Left lobe of liver (tissue), 2 donors: ENCODE measurements around the gene DDC. TPM values are rescaled to one million over a fixed set of nuclear protein-coding genes. Genes with fewer than 3 reads are reported as not detected.

Source experiments
- ATAC-seq: fragments of 200-7000 bp; cut with Tn5 transposase; one replicate; pipeline ENCODE4 v1.9.1; 2020; ENCODE audit warnings: mild to moderate bottlenecking, moderate library complexity
- DNase-seq: peaks from one replicate; pipeline ENCODE4 v3.0.0-alpha.2; 2020; ENCODE audit warnings: low spot score
- total RNA-seq: library from RNA; stranded (reverse); gene quantifications from one replicate; pipeline ENCODE4 v1.2.1, GENCODE V29; 2021
- donor health status: DM: no; HTN: no; CAD: no; lungs with moderate emphysema.
- donor health status: DM: no; HTN: yes; CAD: no.

The DDC gene
- total RNA-seq, 1 donor from 2014 or later: 48.6 TPM

- DNase-seq (no peak), ATAC-seq (no peak)
Measured at GRCh38 chr7:50491943-50492342, 73.3 kb downstream of the DDC start.

DNA sequence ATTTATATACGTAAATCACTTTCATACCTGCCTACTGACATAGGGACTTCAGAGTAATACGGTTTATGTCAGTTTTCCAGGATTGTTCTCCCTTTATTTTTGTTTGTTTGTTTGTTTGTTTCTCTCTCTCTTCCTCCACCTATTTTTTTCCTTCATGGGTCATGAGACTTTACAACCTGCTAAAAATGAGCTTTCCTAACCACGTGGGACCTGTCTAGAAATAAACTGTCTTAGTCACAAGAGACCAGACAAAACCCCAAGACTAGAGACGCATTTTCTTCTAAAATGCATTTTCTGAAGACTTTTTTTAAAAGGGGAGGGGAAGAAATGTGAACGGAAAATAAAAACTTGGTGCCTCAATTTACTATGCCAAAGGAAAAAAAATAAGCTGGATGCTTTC is 74.0 kb downstream of the DDC start:
- no peak for DNase-seq
- ATAC-seq: no peak

GRCh38 chr7:50488379-50488778 is 76.8 kb downstream of the DDC start:
- ATAC-seq (no peak), DNase-seq (no peak)

DNA sequence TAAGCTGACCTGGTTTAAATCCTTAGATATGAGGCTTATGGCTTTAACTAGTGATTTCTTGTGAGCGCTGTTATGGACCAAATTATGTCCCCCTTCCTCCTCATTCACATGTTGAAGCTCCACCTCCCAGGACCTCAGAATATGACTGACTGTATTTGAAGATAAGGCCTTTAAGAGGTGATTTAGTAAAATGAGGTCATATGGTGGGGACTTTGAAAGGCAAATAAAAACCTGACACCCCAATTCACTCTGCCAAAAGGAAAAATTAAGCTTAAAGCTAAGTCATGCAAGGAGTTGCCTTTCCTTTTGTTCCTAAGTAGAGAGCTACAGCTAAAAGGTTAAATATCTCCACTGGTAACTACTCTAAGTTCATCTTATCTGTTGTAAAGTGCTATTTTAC is 78.7 kb downstream of the DDC start:
- DNase-seq (no peak), ATAC-seq (no peak)

DNA sequence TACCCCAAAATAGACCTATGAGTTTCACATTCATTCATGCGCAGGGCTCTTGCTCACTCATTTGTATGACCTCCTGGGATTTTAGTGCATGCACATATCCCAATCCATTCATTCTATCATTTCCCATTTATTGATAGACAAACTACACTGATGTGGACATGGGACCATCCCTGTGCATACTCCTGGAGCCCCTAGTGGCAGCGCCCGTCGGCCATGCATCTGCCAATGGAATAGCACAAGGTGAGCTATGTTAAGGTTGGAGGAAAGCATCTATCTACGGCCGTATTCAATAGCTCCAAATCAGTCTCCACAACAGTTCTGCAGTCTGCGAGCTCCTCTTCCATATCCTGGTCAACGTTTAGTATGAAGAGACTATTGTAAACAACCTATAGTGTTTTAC is 83.3 kb downstream of the DDC start:
- no peak for DNase-seq
- no peak for ATAC-seq

- ATAC-seq (no peak), DNase-seq (no peak)
Measured at GRCh38 chr7:50480797-50481196, 84.4 kb downstream of the DDC start.

- ATAC-seq (no peak), DNase-seq (no peak)
Measured at GRCh38 chr7:50479743-50480517, 85.3 kb downstream of the DDC start.

DNA sequence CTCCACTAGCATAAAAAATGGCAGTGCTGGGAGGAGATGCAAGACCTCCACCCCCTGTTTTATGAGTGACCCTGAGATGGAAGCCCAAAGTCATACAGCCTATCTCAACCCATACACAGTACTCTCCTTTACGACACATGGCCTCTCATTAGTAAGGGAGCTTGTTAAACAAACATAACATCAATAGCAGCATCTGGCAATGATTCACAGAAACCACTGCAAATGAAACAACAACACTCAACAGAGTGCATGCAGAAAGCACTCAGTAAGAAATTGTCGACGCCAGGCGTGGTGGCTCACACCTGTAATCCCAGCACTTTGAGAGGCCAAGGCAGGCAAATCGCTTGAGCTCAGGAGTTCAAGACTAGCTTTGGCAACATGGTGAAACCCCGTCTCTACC is 87.6 kb downstream of the DDC start:
- DNase-seq (no peak), ATAC-seq (no peak)

DNA sequence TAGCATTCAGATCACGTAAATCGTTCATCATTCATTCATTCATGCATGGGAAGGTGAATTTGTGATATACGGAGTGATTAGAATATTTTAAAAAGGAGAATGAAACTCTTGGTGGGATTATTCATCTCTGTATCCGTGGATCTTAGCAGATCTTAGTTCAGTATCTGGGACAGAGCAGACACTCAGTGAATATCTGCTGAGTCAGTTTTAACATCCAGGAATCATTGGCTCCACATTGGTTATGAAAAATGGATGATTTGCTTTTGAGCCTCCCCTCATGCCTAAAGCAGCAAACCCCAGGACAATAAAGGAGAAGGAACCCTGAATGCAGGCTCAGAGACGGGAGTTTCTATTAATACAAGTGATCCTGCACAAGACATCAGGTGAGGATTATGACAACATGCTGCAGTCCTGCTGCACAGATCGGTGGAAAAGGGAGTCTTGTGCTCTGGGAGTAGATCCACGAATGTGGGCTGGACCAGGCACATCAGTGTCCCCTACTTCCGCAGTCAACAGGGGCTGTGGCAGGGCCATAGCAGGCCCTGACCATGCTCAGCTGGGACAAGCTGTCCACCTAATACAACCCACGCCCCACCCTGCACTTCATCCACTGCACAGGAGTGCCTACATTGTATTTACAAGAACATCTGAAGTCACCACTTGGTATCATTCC is 88.1 kb downstream of the DDC start:
- ATAC-seq (no peak), DNase-seq (no peak)

- DNase-seq: no peak
- ATAC-seq: no peak
Measured at GRCh38 chr7:50475340-50475739, 89.9 kb downstream of the DDC start.

- DNase-seq (peak; percentile 52), ATAC-seq (peak; percentile 92)
Measured at GRCh38 chr7:50474382-50475160, 90.6 kb downstream of the DDC start.

- DNase-seq: no peak
- ATAC-seq: no peak
Measured at GRCh38 chr7:50473531-50473930, 91.7 kb downstream of the DDC start.

DNA sequence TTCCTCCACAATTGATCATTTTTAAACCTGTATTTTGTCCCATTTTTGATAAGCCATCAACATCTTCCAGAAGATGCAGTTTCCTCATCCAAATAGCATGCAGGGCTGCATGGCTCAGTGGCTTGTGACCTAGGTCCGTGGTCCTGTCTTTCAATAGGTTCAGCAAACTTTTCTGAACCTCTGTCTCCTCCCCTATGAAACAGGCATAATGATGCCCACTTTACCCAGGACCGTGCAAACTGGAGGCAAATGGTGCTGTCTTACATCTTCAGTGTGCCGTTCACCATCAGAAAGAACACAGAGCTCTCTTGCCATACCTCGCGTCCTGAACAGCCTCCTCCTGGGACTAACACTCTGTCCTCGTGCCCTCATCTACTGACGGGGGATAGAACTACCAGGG is 92.8 kb downstream of the DDC start:
- ATAC-seq (no peak), DNase-seq (no peak)

DNA sequence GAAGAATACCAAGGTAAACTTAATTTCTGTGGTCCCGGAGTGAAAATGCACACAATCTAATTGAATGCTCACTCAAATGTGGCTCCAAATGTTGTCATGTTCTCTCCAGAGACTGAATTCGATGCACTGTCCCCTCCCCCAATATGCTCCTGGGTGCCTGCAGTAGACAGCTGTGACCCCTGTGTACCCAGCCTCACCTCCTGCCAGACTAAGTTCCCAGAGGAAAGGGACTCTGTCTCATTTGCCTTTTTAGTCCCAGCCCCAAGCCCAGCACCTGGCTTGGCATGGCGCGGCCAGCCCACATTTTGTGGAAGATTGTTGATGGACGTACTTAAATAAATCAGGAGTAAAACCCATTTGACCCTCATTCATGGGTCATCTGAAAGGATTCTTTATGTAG is 93.2 kb downstream of the DDC start:
- no peak for ATAC-seq
- DNase-seq: no peak

DNA sequence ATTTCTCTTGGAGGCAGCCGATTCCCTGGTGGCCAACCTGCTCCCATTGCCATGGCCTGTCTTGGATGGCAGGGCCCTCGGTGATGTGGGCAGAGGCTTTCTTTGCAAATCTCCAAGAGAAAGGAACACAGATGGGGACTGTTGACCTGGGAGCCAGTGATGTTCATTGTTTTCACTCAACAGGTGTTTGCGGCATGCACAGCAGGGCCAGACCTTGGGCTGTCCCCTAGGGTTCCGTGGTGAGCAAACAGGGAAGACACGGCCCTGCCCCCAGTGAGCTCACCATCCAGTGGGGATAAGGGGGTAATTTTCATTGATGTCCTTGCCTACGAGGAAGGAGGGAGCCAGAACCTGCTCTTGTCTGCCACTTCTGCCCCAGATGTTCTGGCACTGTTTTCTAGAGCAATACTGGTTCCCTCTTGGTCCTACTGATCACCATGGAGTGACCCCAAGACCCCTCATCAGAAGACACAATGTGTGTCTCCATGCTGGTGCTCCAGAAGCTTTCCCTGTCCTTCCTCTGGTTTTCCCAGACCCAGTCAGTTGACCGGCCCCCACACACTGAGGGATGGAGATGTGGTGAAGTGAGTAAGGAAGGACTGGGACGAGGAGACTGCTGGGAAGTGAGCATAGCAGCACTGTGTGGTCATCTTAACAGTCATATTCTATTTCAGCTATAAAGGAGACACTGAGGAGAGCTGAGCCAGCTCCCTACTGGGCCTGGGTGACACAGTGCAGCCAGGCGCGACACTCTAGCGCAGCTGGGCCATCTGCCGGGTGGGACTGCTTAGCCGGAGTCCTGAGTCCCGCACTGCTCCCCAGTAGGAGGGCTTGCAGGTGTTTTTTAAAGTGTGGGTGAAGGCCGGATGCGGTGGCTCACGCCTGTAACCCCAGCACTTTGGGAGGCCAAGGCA is 94.7 kb downstream of the DDC start:
- DNase-seq: no peak
- ATAC-seq: no peak

GRCh38 chr7:50469181-50469580 is 96.0 kb downstream of the DDC start:
- ATAC-seq (no peak), DNase-seq (no peak)

- peak; percentile 82 for DNase-seq
- ATAC-seq: peak; percentile 98
Measured at GRCh38 chr7:50467817-50468610, 97.2 kb downstream of the DDC start.

- ATAC-seq: no peak
- DNase-seq: no peak
Measured at GRCh38 chr7:50466815-50467585, 98.2 kb downstream of the DDC start.

GRCh38 chr7:50463035-50463434 is 102.2 kb downstream of the DDC start:
- no peak for ATAC-seq
- no peak for DNase-seq
